ENCODE data around the gene PCNT.

DNA sequence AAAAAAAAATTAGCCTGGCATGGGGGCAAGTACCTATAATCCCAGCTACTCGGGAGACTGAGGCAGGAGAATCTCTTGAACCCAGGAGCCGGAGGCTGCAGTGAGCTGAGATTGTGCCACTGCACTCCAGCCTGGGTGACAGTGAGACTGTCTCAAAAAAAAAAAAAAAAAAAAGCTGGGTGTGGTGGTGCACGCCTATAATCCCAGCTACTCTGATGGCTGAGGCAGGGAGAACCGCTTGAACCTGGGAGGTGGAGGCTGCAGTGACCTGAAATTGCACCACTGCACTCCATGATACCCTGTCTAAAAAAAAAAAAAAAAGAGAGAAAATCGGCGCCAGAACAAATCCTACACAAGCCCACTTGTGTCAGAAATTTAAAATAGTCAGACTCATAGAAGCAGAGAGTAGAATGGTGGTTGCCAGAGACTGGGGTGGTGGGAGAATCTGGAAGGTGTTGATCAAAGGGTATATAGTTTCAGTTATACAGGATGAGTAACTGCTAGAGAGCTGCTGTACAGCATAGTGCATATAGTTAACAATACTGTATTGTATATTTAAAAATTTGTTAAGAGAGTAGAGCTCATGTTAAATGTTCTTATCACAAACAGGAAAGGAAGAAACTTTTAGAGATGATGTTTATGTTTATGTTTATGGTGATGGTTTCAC lies 144.3 kb downstream of the PCNT start:
- no peak for TF ChIP-seq EZH2 (IDR thresholded peaks at IDR 0.05; ENCODE audit: insufficient read depth, poor library complexity, severe bottlenecking)
- no peak for TF ChIP-seq EZH2phosphoT487 (IDR thresholded peaks at IDR 0.05; ENCODE audit: insufficient read depth, low read depth)

All from GM23248 (cell line).